Activated CD8-positive, alpha-beta memory T cell treated with anti-CD3 and anti-CD28 coated beads, Interleukin-2, amount 50 U/mL, for 1 hour (primary cell): ENCODE data around the gene CHST11.
"Not testable (repeated sequence)": the region's sequence is repeated elsewhere in the genome, so short reads cannot be mapped to it uniquely, and the experiment has no call there.

Experiments
- DNase-seq: peaks from one replicate; pipeline ENCODE4 v3.0.0-alpha.2; 2020; ENCODE audit errors: extremely low read depth

The CHST11 gene

DNA sequence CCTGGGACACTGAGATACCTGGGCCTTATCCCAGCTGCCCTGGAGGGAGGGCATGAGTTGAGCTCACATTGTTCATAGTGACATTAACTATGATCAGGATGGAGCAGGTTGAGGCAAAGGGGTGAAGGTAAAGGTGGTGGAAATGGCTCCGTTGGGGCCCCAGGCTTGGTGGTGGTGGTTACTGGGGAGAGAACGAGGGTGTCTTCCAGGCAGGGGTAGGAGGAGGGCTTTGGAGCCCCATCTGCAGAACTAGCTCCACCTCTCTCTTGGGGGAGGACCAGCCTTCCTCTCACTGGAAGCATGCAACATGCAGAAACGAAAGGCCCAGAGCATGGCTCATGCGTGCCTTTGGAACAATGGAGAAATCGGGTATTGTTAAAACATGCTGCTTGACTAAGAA, 284.3 kb downstream of the CHST11 start:
- no peak for DNase-seq

DNA sequence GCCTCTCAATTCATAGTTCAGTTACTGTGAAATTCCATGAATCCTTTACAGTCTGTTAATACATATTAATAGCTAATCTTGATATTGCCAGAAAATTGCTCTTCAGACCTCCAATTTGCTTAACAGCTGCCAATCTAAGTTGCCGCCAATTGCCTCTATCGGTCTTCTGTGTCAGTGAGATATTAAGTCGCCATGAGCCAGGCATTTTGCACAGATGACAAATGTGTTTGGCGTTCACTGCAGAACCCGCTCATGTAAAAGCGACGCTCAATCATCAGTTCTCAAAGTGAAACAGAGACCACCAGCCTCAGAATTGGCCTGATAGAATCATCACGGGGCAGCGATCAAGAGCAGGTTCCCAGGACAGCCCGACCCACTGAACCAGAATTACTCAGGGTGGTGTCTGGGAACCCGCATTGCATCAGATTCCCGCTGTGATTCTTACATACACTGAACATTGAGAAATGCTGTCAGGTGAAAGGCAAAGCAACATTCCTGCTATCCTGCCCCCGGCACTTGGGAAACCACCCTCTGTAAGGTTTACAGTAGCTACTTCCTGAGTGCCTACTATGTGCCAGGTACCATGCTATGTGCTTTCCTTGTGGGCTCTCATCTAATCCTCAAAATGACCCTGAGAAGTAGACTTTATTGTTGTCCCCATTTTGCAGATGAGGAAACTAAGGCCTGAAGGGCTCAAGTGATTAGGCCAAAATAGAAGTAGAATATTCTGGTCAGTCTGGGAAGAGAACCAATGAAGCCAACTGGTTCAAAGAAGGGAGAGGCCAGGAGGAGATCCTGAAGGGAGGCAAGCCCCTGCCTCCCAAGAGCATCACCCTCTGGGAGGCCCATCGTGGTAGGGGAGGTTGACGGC, 285.0 kb downstream of the CHST11 start:
- no peak for DNase-seq

DNA sequence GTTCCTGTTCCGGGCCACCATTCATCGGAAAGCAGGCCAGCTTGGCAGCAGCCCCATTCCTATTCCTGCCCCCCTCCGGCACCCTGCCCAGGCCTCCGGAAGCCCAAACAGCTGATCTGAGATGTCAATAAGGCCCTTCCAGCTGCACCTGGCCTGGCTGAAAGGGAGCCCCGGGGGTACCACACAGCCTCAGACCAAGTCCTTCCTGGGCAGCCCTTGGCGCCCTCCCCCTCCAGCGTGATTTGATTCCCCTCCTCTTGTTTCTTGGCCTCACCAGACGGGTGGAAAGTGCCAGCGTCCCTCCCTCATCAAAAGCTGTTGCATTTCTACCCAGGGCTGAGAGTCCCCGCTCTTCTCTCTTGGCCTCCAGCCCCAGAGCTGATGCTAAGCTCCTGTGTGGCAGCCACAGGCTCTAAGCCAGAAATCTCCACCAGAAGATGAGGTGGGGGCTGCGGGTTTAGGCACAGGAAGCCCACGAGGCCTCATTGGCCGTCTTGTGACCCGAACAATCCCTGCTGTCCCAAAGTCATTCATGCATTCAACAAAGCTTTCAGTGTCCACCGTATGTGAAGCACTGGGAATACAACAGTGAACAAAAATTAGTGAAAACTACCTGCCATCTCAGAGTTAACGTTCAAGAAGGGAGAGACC, 285.9 kb downstream of the CHST11 start:
- no peak for DNase-seq

DNA sequence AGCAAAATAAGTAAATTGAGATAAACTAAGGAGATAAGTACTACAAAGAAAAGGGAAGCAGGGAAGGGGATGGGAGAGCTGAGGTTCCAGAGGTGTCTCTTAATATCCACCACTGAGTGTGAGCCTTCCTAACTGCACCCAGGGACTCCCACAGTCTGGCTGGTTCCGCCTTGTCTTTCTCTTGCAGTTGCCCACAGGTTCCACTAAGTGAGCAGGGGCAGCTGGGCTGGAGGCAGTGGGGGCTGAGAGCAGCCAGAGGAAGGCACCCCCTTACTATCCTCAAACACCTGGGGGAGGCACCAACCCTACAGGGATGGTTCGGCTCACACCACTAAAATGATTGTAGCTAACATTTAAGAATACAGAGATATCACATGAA, 286.4 kb downstream of the CHST11 start:
- no peak for DNase-seq

DNA sequence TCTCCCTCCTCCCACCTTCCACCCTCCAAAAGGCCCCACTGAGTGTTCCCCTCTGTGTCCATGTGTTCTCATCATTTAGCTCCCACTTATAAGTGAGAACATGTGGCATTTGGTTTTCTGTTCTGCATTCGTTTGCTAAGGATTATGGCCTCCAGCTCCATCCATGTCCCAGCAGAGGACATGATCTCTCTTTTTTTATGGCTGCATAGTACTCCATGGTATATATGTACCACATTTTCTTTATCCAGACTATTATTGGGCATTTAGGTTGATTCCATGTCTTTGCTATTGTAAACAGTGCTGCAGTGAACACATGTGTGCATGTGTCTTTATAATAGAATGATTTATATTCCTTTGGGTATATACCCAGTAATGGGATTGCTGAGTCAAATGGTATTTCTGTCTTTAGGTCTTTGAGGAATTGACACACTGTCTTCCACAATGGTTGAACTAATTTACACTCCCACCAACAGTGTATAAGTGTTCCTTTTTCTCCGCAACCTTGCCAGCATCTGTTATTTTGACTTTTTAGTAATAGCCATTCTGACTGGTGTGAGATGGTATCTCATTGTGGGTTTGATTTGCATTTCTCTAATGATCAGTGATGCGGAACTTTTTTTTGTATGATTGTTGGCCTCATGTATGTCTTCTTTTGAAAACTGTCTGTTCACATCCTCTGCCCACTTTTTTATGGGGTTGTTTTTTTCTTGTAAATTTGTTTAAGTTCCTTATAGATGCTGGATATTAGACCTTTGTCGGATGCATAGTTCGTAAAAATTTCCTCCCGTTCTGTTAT, 287.2 kb downstream of the CHST11 start:
- not testable (repeated sequence) for DNase-seq

DNA sequence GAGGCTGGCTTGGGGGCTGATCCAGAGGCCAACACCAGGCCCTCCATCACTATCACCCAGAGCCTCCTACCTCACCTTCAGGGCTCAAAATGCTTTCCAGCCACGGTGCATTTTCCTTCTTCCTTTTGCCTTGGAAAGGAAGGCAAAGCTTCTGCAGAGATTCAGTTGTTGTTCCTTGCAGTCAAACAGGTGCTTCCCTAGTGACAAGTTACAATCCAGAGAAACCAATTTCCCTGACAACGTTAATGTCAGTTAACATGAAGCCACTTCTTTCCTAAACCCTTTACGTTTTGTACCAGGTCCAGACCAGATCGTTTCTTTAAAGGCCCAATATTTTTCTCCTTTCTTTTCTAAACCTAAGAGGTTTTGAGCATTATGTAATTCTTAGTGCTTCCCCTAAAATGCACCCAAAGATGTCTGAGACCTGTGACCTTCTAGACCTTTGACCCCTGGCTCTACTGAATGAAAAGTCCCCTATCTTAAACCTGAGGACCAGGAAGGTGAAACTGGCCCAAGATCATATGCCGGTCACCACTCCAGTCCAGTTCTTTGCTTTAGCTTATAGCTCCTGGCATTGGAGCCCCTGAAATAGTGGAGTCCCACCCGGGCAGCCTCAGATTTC, 289.8 kb downstream of the CHST11 start:
- DNase-seq, result no peak

DNA sequence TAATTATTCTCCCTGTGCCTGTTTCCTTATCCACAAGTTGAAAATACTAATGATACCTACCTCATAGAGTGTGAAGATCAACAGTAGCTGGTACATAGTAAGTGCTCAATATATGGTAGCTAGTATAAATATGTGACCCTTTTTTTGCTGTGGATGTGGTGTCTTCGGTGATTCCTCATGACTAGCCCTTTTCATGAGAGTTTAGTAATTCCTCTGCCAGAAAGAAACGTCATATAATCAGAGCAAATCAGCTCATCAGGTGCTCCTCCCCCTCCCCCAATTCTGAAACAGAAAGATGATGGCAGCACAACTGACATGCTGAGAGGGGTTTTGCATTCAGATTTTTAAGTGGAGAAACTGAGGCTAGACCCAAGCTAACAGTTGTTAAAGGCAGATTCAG, 290.6 kb downstream of the CHST11 start:
- DNase-seq, result no peak

DNA sequence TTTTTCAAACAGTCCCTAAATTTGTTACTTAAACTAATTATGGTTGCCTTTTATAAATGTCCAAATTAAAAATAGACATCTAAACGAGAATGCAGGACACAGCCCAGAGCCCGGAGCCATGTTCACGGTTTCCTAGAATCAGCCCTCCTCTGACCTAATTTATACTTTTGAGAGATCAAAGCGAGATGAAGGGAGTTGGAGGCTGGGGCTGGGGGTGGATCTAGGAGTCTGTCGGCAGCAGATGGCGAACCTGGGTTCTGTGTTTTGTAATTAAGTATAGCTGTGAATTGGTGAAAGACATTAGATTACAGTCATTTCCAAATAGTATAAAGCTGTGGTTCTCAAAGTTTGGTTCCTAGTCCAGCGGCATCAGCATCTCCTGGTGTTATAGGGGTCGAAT, 291.2 kb downstream of the CHST11 start:
- no peak for DNase-seq

DNA sequence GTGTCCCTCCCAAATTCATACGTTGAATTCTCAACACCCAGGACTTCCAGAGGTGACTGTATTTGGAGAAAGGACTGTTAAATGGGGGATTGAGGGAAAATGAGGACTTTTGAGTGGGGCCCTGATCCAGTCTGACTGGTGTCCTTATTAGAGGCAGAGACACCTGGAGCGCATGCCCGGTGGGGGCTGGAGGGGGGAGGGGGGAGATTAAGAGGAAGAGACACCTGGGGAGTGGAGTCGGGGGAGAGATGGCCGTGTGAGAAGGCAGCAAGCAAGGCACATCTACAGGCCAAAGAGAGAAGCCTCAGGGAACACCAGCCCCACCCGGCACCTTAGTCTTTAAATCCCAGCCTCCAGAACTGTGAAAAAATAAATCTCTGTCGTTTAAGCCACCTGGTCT, 291.6 kb downstream of the CHST11 start:
- DNase-seq, result no peak

DNA sequence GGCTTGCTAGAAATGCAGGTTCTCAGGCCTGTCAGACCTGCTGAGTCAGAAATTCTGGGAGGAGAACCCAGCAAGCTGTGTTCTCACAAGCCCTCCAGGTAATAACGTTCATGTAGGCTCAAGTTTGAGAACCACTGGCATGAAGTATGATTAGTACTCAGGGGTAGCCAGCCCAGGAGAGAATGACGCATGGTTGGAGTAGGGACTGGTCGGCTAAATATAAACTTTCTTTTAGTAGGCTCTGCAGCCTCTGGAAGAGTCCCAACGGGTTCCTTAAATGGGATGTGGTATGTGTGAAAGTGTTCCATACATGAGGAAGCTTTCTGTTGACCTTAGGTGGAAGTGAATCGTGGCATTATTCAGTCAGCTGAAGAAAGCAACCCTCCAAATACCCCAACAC, 292.0 kb downstream of the CHST11 start:
- no peak for DNase-seq

DNA sequence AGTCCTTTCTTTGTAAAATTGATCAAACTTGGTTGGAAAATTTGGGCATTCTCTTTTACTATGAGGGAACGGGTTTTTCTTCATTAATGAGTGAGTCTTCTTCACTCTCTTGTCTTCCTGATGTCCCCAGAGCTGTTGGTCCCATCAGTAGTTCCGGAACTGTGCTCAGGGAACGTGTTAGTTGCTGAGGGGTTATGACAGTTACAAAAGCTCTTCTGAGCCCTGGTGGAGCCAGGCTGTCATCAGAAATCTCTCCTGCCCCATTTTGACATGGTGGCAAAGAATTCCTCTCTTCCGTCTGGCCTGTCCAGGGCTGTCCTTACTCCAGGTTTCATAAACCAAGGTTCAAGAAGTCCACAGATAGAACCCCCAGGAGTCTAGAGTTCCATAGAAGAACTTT, 292.8 kb downstream of the CHST11 start:
- DNase-seq, result no peak

DNA sequence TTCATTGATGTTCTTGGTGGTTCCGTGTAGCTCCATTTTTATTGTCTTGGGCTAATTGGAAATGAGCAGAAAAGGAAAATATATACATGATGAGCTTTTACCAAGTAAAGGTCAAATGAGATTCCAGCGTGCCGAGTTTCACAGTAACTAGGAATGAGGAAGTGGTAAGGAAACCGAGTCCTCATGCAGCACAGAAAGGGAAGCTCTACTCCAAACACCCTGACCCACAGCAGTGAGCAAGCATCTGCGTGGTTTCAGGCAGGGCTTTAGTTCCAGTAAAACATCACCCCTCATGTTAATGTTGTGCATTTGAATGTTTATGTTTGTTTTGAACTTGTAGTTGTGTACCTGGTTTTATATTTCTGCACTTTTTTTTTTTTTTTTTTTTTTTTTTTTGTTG, 293.3 kb downstream of the CHST11 start:
- no peak for DNase-seq

DNA sequence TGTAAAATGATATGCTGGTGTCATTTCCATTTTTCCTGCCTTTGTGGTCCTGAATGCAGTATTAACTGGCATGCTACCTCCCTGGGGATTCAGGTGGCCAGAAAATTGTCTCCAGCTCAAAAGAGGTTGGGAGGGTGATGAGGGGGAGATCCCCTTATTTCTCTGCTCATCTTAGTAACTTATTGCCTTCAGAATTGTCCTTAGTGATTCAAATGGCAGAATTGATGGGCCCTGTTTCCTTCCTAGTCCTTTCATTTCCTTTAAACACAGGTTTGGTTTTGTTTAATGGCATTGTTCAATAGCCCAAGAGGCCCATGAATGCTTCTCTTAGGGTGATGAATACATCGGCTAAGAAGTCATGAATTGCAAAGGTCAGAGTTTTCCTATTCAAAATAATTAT, 294.4 kb downstream of the CHST11 start:
- DNase-seq, result no peak

DNA sequence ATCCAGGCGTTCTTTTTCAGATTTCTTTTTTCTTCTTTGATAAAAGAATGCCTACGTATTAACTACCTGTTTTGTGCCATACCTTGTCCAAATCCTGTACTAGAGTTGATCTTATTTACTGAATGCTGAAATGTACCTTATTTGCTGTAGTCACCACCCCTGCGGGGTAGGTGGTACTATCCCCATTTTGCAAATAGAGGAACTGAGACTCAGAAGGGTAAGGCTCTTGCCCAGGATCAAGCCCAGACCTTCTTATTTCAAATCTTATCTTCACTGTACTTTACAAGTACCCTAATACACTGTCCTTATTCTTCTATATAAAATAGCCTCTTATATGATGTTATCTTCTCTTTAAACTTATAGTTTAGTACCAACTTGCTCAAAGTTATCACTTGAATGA, 294.8 kb downstream of the CHST11 start:
- no peak for DNase-seq

DNA sequence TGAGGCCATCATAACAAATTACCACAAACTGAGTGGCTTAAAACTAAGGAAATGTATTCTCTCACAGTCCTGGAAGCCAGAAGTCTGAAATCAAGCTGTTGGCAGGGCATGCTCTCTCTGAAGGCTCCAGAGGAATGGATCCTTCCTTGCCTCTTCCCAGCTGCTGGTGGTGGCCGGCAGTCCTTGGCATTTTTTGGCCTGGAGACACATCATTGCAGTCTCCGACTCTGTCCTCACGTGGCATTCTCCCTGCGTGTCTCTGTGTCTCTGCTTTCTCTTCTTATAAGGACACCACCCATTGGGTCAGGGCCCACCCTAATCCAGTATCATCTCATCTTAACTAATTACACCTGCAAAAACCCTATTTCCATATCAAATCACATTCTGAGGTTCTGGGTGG, 295.3 kb downstream of the CHST11 start:
- no peak for DNase-seq

DNA sequence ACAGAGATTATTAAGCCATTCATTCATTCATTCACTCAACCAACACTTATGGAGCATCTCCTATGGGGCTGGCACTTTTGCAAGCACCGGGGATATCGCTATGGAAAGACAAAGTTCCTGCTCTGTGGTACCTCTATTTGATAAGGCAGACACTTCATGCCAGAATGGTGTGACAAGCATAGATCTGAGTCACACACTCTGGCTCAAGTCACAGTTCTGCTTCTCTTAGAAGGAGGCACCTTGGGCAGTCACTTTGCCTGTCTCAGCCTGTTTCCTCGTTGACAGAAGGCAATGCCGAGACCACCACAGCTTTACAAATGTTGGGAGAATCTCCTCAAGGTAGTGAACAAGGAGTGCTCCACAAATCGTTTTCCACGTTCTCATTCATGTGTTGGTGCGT, 296.1 kb downstream of the CHST11 start:
- DNase-seq, result no peak

DNA sequence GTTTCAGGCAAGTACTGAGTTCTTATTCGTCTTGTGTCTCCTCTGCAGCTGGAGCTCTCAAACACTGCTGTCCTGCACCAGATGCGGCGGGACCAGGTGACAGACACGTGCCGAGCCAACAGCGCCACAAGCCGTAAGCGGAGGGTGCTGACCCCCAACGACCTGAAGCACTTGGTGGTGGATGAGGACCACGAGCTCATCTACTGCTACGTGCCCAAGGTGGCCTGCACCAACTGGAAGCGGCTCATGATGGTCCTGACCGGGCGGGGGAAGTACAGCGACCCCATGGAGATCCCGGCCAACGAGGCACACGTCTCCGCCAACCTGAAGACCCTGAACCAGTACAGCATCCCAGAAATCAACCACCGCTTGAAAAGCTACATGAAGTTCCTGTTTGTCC, 300.2 kb downstream of the CHST11 start:
- no peak for DNase-seq

DNA sequence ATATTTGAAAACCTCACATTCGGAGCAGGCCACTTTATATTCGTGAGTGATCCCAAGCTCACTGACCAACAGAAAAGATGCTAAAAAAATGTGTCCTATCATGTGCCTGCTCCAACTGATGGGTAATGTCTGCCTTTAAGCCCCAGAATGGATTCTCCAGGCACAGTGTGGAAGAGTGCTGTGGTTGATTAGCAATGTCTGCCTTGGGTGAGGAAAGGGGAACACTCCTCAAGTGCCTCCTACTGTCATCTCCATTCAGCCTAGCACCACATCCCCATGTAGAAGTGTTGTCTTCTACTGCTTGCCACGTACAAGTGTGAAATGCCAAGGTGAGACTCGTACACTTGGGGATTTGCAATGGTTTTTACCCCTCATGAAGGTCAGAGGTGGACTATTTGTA, 302.0 kb downstream of the CHST11 start:
- DNase-seq, result no peak

DNA sequence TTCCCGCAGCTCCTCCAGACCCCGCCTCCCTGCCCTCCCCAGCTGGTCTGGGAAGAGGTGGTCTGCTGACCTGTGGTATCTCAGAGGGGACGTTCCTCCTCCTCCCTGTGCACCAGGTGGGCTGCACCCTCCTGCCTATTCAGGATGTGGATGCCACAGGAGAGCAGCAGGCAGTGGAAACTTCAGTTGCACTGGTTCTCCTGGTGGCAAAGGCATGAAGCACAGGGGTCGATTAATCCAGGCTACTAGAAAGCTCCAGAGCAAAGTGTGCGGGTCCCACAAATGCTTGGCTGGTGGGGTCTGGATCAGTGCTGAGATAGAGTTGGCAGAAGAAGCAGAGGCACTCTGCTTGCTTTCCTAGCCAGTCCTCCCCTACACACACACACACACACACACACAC, 304.3 kb downstream of the CHST11 start:
- DNase-seq, result no peak

DNA sequence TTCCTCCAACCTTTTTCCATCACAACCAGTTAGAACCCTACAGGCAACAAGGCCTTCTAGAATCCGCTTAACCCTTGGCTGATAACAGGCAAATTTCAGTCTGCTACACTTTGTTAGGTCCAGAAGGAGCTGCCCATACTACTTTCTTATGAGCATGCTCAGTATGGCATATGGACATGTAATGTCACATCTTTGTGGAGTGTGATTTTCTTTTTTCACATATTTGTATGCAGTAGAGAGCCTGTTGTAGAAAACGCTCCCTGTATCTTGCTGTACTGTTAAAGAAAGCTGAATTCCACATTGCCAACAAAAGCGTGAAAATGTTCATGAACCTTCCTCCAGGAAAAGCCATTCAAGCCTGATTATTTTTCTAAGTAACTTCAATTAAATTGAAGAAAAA, 304.9 kb downstream of the CHST11 start:
- no peak for DNase-seq

DNA sequence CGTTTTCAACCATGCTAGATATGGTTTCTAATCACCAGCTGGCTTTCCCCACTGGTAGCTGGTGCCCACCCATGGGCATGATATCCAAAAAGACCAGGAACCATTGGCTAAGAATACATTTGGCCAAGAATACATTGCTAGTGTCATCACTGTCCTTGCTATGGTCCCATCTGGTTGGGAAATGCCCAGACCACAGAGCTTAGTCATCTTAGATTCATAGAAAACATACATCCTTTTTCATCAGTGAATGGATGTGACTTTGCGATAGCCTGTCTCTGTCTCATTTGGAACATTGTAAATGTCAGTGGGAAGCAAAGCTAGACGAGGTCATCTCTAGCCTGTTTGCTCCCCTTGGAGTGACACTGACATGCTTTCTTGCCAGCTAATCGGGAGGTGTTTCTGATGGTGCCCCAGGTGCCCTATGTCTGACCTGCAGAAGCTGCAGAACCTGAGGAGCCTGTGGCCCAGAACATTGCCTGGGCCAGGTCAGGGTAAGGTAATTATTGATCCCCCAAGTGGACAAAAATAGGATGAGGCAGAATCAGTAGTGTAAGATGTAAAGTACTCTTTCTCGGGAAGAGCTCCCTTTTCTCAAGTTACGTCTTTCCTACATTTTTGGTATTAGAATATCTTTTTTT, 306.5 kb downstream of the CHST11 start:
- no peak for DNase-seq
